ENCODE results near the gene ACSF3. TPM values are rescaled to one million over a fixed set of nuclear protein-coding genes. Genes with fewer than 3 reads are reported as not detected.

Gene ACSF3
- total and polyA plus RNA-seq, 7 donors, result 13.4 to 26.5 (median 16.2) TPM

DNA sequence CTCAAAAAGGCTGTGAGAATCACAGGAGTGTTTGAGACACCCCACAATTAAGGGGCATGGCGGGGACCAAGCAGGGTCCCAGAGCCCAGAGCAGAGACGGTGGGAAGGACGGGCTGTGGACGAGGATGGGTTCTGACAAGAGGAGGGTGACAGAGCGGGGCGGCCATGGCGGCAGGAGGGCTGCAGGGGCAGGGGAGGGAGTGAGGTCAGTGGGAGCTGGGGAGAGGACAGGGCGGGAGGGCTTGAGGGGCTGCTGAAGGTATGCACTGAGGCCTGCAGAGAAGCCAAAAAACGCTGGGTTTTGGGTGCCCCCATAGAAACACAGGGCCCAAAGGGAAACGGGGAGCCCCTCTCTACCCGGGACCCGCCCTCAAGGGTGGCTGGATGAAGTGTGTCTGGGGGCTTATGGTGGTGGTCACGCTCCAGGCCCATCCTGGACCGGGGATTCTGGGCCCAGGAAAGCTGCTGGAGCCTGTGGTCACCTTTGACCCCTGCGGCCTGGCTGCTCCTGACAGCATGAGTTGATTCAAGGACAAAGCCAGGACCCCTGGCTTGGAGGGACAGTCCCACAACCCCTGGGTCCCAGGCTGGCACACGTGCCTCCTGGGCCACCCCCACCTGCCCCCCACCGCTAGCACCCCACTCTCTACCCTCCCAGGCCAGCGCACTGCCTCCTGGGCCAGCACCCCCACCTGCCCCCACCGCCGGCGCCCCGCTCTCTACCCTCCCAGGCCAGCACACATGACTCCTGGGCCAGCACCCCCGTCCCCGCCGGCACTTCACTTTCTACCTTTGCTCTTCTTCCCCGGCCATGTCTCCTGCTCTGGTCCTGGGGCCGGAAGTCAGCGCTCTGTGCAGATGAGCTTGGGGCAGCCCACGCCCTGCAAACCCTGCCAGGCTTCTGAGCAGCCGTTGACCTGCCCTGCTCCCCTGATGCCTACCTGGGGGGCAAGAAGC is 31.0 kb upstream of the ACSF3 start:
- WGBS, 3 donors, result 87 to 90% (median 88%) methylated on average over 26 to 30 of the region's 30 CpGs
- TF ChIP-seq, protein P1, sequence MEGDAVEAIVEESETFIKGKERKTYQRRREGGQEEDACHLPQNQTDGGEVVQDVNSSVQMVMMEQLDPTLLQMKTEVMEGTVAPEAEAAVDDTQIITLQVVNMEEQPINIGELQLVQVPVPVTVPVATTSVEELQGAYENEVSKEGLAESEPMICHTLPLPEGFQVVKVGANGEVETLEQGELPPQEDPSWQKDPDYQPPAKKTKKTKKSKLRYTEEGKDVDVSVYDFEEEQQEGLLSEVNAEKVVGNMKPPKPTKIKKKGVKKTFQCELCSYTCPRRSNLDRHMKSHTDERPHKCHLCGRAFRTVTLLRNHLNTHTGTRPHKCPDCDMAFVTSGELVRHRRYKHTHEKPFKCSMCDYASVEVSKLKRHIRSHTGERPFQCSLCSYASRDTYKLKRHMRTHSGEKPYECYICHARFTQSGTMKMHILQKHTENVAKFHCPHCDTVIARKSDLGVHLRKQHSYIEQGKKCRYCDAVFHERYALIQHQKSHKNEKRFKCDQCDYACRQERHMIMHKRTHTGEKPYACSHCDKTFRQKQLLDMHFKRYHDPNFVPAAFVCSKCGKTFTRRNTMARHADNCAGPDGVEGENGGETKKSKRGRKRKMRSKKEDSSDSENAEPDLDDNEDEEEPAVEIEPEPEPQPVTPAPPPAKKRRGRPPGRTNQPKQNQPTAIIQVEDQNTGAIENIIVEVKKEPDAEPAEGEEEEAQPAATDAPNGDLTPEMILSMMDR (IDR thresholded peaks at IDR 0.05), result no peak
- intact Hi-C loops (cut with DNase I), result no loop called here
- DNase-seq (no peak), ATAC-seq (no peak)
- Histone ChIP-seq H3K4me1 (no peaks in the 10 kb centered on the region), H3K4me3 (no peak overlapping the region), H3K27ac (no peak overlapping the region), H3K27me3 (ENCODE audit: insufficient read depth in 3 of 3, low read length in 2 of 3) (peaks cover 0 to 40% (median 10%) of the 10 kb centered on the region in 3 donors), H3K36me3 (ENCODE audit: insufficient read depth in 1 of 2, low read depth in 1 of 2) (no peaks in the 10 kb centered on the region), H3K9me3 (no peaks in the 10 kb centered on the region)

DNA sequence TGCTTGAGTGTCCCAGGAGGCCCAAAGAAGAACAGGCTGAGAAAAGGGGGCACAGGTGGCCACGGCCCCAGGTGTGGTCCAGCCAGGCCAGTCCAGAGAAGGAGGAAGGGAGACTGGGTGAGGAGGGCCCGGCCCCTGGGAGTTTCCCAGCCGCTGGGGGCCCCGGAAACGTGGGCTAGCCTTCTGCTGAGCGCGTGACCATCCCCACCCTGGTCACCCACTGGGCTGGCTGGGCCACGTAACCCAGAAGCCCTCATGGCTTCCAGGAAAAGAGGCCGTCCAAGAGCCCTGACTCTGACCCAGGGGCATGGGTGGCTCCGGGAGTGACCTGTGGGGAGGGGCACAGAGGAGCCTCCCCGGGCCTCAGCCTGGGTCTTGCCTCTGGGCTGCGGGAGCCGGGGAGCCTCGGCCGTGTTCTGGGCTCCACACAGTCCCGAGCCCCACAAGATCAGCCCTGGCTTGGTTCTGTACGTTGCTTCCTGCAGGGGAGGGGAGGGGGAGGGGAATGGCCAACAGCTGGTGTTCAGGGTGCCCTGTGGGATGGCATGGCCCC is 29.8 kb upstream of the ACSF3 start:
- ATAC-seq, result no peak
- intact Hi-C loops (cut with DNase I), result no loop called here

DNA sequence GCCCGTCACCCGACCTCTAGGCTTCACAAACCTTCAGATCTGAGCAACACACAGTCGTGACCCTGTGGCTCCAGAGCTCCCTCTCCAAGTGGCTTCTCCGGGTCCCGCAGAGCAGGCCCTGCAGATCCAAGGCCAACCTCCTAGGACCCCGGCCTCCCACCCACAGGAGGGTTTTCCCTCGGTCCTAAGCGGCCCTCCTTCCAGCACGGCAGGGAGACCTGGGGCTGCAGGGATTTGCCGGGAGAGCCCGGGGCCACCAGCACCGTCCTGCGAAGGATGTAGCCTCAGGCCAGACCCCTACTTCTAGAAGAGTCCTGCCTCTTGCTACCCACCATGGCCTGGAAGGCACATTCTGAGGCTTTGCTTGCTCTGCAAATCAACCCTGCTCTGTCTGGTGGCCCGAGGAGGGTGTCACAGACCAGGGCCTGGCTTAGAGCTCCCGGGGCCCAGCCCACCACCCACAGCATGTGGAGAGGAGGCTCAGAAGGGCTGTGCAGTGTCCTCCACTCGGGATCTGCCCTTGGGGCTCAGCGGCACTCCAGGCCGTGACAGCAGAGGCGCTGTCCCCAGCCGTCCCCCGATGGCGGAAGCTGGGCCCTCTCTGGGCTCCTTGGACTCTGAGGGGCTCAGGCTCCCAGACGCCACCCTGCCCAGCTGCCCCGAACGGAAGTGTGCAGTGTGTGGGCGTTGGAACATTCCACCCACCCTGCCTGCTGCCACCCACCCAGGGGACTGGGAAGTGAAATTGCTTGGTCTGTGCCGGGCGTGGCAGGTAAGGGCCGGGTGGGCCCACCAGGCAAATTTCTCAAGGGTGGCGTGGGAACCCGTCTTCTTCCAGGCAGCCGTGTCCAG is 28.8 kb upstream of the ACSF3 start:
- Histone ChIP-seq H3K36me3 (ENCODE audit: insufficient read depth in 1 of 2, low read depth in 1 of 2) (no peaks in the 10 kb centered on the region), H3K27me3 (ENCODE audit: insufficient read depth in 3 of 3, low read length in 2 of 3) (peaks cover 0 to 33% (median 11%) of the 10 kb centered on the region in 3 donors), H3K4me1 (no peaks in the 10 kb centered on the region), H3K9me3 (no peaks in the 10 kb centered on the region), H3K27ac (no peak overlapping the region), H3K4me3 (no peak overlapping the region)
- no peak for DNase-seq
- WGBS, 3 donors, result 76 to 84% (median 77%) methylated on average over 32 of the region's 32 CpGs
- intact Hi-C loops (cut with DNase I), result no loop called here
- no peak for ATAC-seq
- TF ChIP-seq, protein P1 (IDR thresholded peaks at IDR 0.05), result no peak

More for the DNA sequence above, 29.8 kb upstream of the ACSF3 start:
- H3K27me3 ChIP-seq (ENCODE audit: insufficient read depth in 3 of 3, low read length in 2 of 3), result peaks cover 0 to 36% (median 11%) of the 10 kb centered on the region in 3 donors
- no peak overlapping the region for H3K27ac ChIP-seq
- no peaks in the 10 kb centered on the region for H3K36me3 ChIP-seq (ENCODE audit: insufficient read depth in 1 of 2, low read depth in 1 of 2)
- TF ChIP-seq, protein P1 (IDR thresholded peaks at IDR 0.05), result no peak
- H3K4me1 ChIP-seq, result no peaks in the 10 kb centered on the region
- H3K9me3 ChIP-seq, result no peaks in the 10 kb centered on the region
- 81 to 90% (median 83%) methylated on average over 16 to 17 of the region's 17 CpGs for WGBS, 3 donors
- no peak for DNase-seq
- no peak overlapping the region for H3K4me3 ChIP-seq

DNA sequence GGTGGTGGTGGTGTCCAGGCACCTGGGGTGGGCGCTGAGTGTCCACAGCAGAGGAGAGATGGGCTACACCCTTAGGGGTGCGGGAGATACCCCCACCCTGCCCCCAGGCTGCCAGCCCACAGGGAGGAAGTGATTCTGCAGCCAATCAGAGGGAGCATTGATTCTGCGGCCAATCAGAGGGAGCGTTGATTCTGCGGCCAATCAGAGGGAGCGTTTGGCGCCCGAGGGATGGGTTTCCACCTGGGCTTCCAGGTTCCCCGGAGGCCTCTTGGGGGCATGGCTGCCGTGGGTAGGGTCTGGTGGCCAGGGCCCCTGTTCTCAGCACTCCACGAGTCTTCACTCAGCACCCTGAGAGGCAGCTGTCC is 28.2 kb upstream of the ACSF3 start:
- Histone ChIP-seq H3K27ac (no peak overlapping the region), H3K9me3 (no peaks in the 10 kb centered on the region), H3K27me3 (ENCODE audit: insufficient read depth in 3 of 3, low read length in 2 of 3) (peaks cover 0 to 33% (median 11%) of the 10 kb centered on the region in 3 donors), H3K4me3 (no peak overlapping the region), H3K36me3 (ENCODE audit: insufficient read depth in 1 of 2, low read depth in 1 of 2) (no peaks in the 10 kb centered on the region), H3K4me1 (no peaks in the 10 kb centered on the region)
- 80 to 88% (median 87%) methylated on average over 11 of the region's 11 CpGs for WGBS, 3 donors
- intact Hi-C loops (cut with DNase I), result no loop called here
- no peak for DNase-seq
- no peak for ATAC-seq
- TF ChIP-seq, protein P1 (IDR thresholded peaks at IDR 0.05), result no peak
